Endodermal cell (in vitro differentiated cells): ENCODE measurements around the gene CNOT3. TPM values are rescaled to one million over a fixed set of nuclear protein-coding genes. Genes with fewer than 3 reads are reported as not detected.
A peak's percentile ranks its signal among the peaks of the same experiment; 100 is the strongest.

ENCODE experiments used
- DNase-seq: peaks from one replicate; pipeline ENCODE4 v3.0.0-alpha.2; 2017
- H3K27ac ChIP-seq: 2 replicates; pipeline ENCODE4 v1.5.1; 2013; ENCODE audit warnings: mild to moderate bottlenecking, low read depth, low read length, moderate library complexity
- H3K27me3 ChIP-seq: 2 replicates; pipeline ENCODE4 v1.6.1; 2013; ENCODE audit warnings: mild to moderate bottlenecking, low read length, moderate library complexity; ENCODE audit not compliant: insufficient read depth, control insufficient read depth, poor library complexity, severe bottlenecking
- H3K36me3 ChIP-seq: 2 replicates; pipeline ENCODE4 v1.7.0; 2013; ENCODE audit warnings: mild to moderate bottlenecking, low read length, moderate library complexity; ENCODE audit not compliant: control insufficient read depth, insufficient read depth
- H3K4me1 ChIP-seq: one replicate; pipeline ENCODE4 v1.7.0; 2013; ENCODE audit warnings: low read length; ENCODE audit not compliant: control insufficient read depth, insufficient read depth
- H3K4me3 ChIP-seq: 2 replicates; pipeline ENCODE4 v1.5.1; 2013; ENCODE audit warnings: mild to moderate bottlenecking, low read length, moderate library complexity
- H3K9ac ChIP-seq: 2 replicates; pipeline ENCODE4 v1.6.1; 2013; ENCODE audit warnings: mild to moderate bottlenecking, low read length, moderate library complexity; ENCODE audit not compliant: poor library complexity, severe bottlenecking; ENCODE audit errors: extremely low read depth
- H3K9me3 ChIP-seq: 2 replicates; pipeline ENCODE4 v1.6.1; 2013; ENCODE audit warnings: mild to moderate bottlenecking, low read length, moderate library complexity; ENCODE audit not compliant: control insufficient read depth
- H3K27ac Mint-ChIP-seq: 2 replicates; pipeline ENCODE4 v1.8.0; 2020; ENCODE audit warnings: mixed read lengths
- H3K27me3 Mint-ChIP-seq: 2 replicates; pipeline ENCODE4 v1.8.0; 2021; ENCODE audit warnings: mild to moderate bottlenecking, mixed read lengths; ENCODE audit not compliant: insufficient read depth
- H3K36me3 Mint-ChIP-seq: 2 replicates; pipeline ENCODE4 v1.8.0; 2020; ENCODE audit warnings: low read depth, mixed read lengths
- H3K4me1 Mint-ChIP-seq: 2 replicates; pipeline ENCODE4 v1.8.0; 2020; ENCODE audit warnings: mixed read lengths
- H3K4me3 Mint-ChIP-seq: 2 replicates; pipeline ENCODE4 v1.8.0; 2020; ENCODE audit warnings: mild to moderate bottlenecking, moderate library complexity, mixed read lengths
- H3K9me3 Mint-ChIP-seq: 2 replicates; pipeline ENCODE4 v1.8.0; 2020; ENCODE audit warnings: mild to moderate bottlenecking, mixed read lengths
- WGBS, 2 experiments: methylation state at CpG; one replicate each; pipeline versions ENCODE4 v1.1.5 to v1.1.7; 2013; ENCODE audit warnings: missing lambda C conversion rate in 2 of 2, mixed read lengths in 1 of 2; ENCODE audit not compliant: insufficient coverage in 1 of 2, insufficient read length in 1 of 2; 5-methylcytosine and 5-hydroxymethylcytosine counted together
- total RNA-seq, 2 donors: library from RNA; stranded (reverse); fragmentation: NEBNext Ultra II Directional in 1 of 2; extraction: Animal tissue kit (Norgen Biotek cat#: 25700) in 1 of 2; gene quantifications; 2 replicates in 1 of 2; 3 replicates in 1 of 2; pipeline ENCODE4 v1.2.1, GENCODE V29; 2021
- TF ChIP-seq, protein P1 (sequence below): fragments of 200-600 bp; sonication (generic); conservative IDR thresholded peaks from 2 replicates; pipeline ENCODE4 v1.5.0; 2021; ENCODE audit warnings: antibody characterized with exemption, mild to moderate bottlenecking

The CNOT3 gene
- total RNA-seq, 2 donors from 2014 or later: 78.9 to 82.7 TPM

DNA sequence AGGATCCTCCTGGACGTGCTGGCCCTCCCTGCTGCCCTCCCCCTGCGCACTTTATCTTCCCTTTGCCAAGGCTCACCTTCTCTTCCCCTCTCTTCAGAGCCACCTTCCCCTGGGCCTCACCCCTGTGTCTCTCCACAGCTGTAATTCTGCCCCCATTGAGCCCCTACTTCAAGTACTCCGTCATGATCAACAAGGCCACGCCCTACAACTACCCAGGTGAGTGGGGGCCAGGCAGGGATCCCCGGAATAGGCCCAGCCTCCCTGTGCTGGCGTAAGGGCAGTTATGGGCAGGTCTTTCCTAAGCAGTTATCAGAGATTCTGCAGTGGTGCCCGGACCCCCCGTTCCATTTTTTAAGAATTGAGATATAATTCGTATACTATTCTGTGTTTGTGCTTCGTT lies 31.8 kb upstream of the CNOT3 start:
- Histone ChIP-seq H3K9me3 (no peaks in the 10 kb centered on the region), H3K27ac (no peak overlapping the region), H3K4me1 (no peaks in the 10 kb centered on the region), H3K36me3 (peaks cover 32% of the 10 kb centered on the region), H3K27me3 (no peaks in the 10 kb centered on the region), H3K4me3 (no peak overlapping the region), H3K9ac (no peak overlapping the region)
- Mint-ChIP-seq H3K36me3 (peaks cover 51% of the 10 kb centered on the region), H3K4me3 (no peak overlapping the region), H3K27me3 (no peaks in the 10 kb centered on the region), H3K9me3 (no peaks in the 10 kb centered on the region), H3K27ac (no peak overlapping the region), H3K4me1 (peaks cover 6% of the 10 kb centered on the region)
- TF ChIP-seq, protein P1, sequence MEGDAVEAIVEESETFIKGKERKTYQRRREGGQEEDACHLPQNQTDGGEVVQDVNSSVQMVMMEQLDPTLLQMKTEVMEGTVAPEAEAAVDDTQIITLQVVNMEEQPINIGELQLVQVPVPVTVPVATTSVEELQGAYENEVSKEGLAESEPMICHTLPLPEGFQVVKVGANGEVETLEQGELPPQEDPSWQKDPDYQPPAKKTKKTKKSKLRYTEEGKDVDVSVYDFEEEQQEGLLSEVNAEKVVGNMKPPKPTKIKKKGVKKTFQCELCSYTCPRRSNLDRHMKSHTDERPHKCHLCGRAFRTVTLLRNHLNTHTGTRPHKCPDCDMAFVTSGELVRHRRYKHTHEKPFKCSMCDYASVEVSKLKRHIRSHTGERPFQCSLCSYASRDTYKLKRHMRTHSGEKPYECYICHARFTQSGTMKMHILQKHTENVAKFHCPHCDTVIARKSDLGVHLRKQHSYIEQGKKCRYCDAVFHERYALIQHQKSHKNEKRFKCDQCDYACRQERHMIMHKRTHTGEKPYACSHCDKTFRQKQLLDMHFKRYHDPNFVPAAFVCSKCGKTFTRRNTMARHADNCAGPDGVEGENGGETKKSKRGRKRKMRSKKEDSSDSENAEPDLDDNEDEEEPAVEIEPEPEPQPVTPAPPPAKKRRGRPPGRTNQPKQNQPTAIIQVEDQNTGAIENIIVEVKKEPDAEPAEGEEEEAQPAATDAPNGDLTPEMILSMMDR: no peak
- DNase-seq: peak; percentile 35
- 91 to 92% methylated on average over 6 to 10 of the region's 10 CpGs for WGBS, 2 experiments

DNA sequence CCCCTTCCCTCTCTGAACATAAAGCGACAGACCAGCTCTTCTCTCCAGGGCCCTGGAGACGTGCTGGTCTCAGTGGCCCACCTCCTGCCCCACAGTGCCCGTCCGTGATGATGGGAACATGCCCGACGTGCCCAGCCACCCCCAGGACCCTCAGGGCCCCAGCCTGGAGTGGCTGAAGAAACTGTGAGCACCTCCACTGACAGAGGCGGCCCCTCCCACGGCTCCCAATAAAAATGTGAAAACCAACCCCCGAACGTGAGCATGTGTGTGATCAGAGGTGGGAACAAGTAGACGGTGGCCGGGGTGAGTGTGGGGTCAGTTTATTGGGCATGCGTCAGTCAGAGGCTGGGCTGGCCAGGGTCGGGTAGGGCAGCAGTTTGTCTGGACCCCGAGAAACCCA lies 30.8 kb upstream of the CNOT3 start:
- WGBS, 2 experiments: 89 to 93% methylated on average over 5 to 15 of the region's 15 CpGs

DNA sequence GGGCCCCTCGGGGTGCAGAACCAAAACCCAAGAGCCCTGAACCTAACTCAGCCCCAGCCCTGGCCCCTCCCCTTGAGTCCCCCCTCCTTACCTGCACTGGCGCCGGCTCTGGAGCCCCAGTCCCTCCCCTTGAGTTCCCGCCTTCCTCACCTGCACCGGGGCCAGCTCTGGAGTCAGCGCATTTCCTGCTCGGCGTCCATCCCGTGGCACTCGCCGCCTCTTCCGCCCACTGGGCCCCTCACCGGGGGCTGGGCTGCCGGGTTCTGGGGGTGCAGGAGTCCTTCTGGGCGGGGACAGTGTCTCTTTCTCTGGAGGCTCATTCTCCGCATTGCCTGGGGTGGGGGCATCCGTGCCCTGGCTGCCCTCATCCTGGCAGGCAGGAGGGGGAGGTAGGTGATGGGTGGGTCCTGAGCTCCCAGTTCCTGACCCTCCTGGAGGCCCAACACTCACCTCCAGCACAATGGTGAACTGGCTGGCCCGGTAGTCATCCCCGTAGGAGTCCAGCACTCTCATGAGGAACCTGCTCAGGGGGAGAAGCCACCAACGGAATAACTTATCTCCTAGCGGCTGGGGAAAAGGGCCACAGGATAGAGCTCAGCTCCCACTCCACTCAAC lies 29.6 kb upstream of the CNOT3 start:
- Mint-ChIP-seq H3K4me1 (peaks cover 6% of the 10 kb centered on the region), H3K9me3 (no peaks in the 10 kb centered on the region), H3K27ac (no peak overlapping the region), H3K27me3 (no peaks in the 10 kb centered on the region), H3K36me3 (peaks cover 58% of the 10 kb centered on the region), H3K4me3 (no peak overlapping the region)
- TF ChIP-seq, protein P1: no peak
- Histone ChIP-seq H3K4me3 (no peak overlapping the region), H3K36me3 (peaks cover 34% of the 10 kb centered on the region), H3K27me3 (no peaks in the 10 kb centered on the region), H3K27ac (no peak overlapping the region), H3K9ac (no peak overlapping the region), H3K9me3 (no peaks in the 10 kb centered on the region), H3K4me1 (no peaks in the 10 kb centered on the region)
- DNase-seq: no peak
- WGBS, 2 experiments: 90 to 91% methylated on average over 15 to 20 of the region's 21 CpGs

More for the DNA sequence above, 30.8 kb upstream of the CNOT3 start:
- Histone ChIP-seq H3K27me3 (no peaks in the 10 kb centered on the region), H3K9me3 (no peaks in the 10 kb centered on the region), H3K27ac (no peak overlapping the region), H3K4me1 (no peaks in the 10 kb centered on the region), H3K9ac (no peak overlapping the region), H3K36me3 (peaks cover 33% of the 10 kb centered on the region), H3K4me3 (no peak overlapping the region)
- Mint-ChIP-seq H3K9me3 (no peaks in the 10 kb centered on the region), H3K4me3 (no peak overlapping the region), H3K4me1 (peaks cover 6% of the 10 kb centered on the region), H3K36me3 (peaks cover 53% of the 10 kb centered on the region), H3K27ac (no peak overlapping the region), H3K27me3 (no peaks in the 10 kb centered on the region)
- no peak for DNase-seq
- TF ChIP-seq, protein P1: no peak
